SU-DHL-6 (cell line): ENCODE measurements around the gene RBCK1.

Source experiments
- CTCF ChIP-seq: fragments of 200-600 bp; sonication (generic); IDR thresholded peaks from one replicate; pipeline ENCODE4 v1.5.1; 2017; ENCODE audit warnings: antibody characterized with exemption, mild to moderate bottlenecking, low read length, moderate library complexity; ENCODE audit not compliant: insufficient read depth, poor library complexity, severe bottlenecking
- EZH2phosphoT487 ChIP-seq: fragments of 200-600 bp; sonication (generic), shearing (Covaris generic); conservative IDR thresholded peaks from 2 replicates; pipeline ENCODE4 v1.6.1; 2018; ENCODE audit warnings: mild to moderate bottlenecking, antibody characterized with exemption, low read length, moderate library complexity, mixed read lengths

- TF ChIP-seq CTCF (no peak), EZH2phosphoT487 (no peak)
These were observed 25.6 kb upstream of the RBCK1 start for GRCh38 chr20:382291-383115.
